ENCODE measurements around the gene PPM1H.

DNA sequence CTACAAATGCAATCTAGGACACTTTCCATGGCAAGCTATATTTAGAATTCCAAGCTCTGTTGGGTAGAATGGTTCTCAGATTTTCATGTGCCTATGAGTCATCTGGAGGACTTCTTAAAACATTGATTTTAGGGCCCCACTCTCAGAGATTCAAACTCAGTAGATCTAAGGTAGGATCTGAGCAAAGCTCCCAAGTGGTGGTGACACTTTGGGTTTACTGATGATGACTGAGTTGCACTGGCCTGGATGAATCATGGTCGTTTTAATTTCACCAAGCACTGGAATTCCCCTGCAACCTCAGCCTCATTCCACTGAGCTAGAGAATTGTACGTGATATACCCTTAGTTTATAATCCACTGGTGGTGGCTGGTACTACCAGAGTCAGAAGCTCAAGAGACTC lies 86.5 kb downstream of the PPM1H start:
- TF ChIP-seq, protein P1, sequence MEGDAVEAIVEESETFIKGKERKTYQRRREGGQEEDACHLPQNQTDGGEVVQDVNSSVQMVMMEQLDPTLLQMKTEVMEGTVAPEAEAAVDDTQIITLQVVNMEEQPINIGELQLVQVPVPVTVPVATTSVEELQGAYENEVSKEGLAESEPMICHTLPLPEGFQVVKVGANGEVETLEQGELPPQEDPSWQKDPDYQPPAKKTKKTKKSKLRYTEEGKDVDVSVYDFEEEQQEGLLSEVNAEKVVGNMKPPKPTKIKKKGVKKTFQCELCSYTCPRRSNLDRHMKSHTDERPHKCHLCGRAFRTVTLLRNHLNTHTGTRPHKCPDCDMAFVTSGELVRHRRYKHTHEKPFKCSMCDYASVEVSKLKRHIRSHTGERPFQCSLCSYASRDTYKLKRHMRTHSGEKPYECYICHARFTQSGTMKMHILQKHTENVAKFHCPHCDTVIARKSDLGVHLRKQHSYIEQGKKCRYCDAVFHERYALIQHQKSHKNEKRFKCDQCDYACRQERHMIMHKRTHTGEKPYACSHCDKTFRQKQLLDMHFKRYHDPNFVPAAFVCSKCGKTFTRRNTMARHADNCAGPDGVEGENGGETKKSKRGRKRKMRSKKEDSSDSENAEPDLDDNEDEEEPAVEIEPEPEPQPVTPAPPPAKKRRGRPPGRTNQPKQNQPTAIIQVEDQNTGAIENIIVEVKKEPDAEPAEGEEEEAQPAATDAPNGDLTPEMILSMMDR (IDR thresholded peaks at IDR 0.05), result no peak
- no peak for TF ChIP-seq POLR2A (IDR thresholded peaks at IDR 0.05)

All from lower leg skin (tissue), 3 donors.